Left lung (tissue), 10 donors: ENCODE results near the gene SCAMP2. TPM values are rescaled to one million over a fixed set of nuclear protein-coding genes. Genes with fewer than 3 reads are reported as not detected.
A peak's percentile ranks its signal among the peaks of the same experiment; 100 is the strongest.

Experiments used
- ATAC-seq: fragments of 200-7000 bp; cut with Tn5 transposase; one replicate; pipeline ENCODE4 v1.9.1; 2020; ENCODE audit warnings: moderate library complexity
- DNase-seq, 4 donors: peaks; one replicate each; pipeline ENCODE4 v3.0.0-alpha.2; 2013 to 2020
- H3K27ac ChIP-seq, 2 donors: fragments of 200-600 bp; sonication (generic) in 1 of 2; one replicate each; pipeline versions ENCODE4 v1.5.0 to v1.8.0; 2020 to 2021
- H3K27me3 ChIP-seq, 2 donors: fragments of 200-600 bp; sonication (generic) in 1 of 2; one replicate each; pipeline versions ENCODE4 v1.5.0 to v1.8.0; 2020 to 2021
- H3K36me3 ChIP-seq, 2 donors: fragments of 200-600 bp; sonication (generic) in 1 of 2; one replicate each; pipeline versions ENCODE4 v1.5.0 to v1.8.0; 2020 to 2021
- H3K4me1 ChIP-seq, 2 donors: fragments of 200-600 bp; one replicate each; pipeline ENCODE4 v1.8.0; 2021
- H3K4me3 ChIP-seq, 2 donors: fragments of 200-600 bp; sonication (generic) in 1 of 2; one replicate each; pipeline versions ENCODE4 v1.5.0 to v1.8.0; 2020 to 2021; ENCODE audit warnings: mild to moderate bottlenecking in 1 of 2
- H3K9me3 ChIP-seq, 2 donors: fragments of 200-600 bp; sonication (generic) in 1 of 2; one replicate each; pipeline versions ENCODE4 v1.5.0 to v1.8.0; 2020 to 2021
- CTCF ChIP-seq, 2 donors: fragments of 200-600 bp; sonication (generic) in 1 of 2; IDR thresholded peaks; one replicate each; pipeline versions ENCODE4 v1.5.0 to v1.8.0; 2021; ENCODE audit warnings: antibody characterized with exemption in 2 of 2
- intact Hi-C, 2 donors: fragments of 100-400 bp; cut with DNase I; formaldehyde crosslinking; loops; one replicate each; pipeline versions ENCODE4 v1.11.2 to v1.14.2; 2022
- microRNA-seq, 2 donors: library from miRNA; unstranded; fragments of <30 nt; microRNA quantifications; one replicate each; pipeline ENCODE4, GENCODE V29; 2019
- polyA plus RNA-seq, 6 donors: library from polyadenylated mRNA; unstranded; fragments of 120-200 nt; gene quantifications; one replicate each; pipeline ENCODE4 v1.2.1, GENCODE V29; 2013; ENCODE audit not compliant: insufficient read length in 6 of 6
- total RNA-seq, 2 donors: library from RNA; stranded (reverse); fragmentation: NEBNext Ultra II Directional; extraction: Animal tissue kit (Norgen Biotek cat#: 25700); gene quantifications; one replicate each; pipeline ENCODE4 v1.2.1, GENCODE V29; 2021
- donor health status: DM: no; HTN: yes; CAD: no.
- donor health status: DM: no; HTN: no; CAD: no.

SCAMP2 gene
- total and polyA plus RNA-seq, 8 donors, result 42.8 to 138 (median 48.0) TPM

GRCh38 chr15:74798388-74799254 is 74.5 kb downstream of the SCAMP2 start:
- intact Hi-C loops, result no loop called here
- no peak for TF ChIP-seq CTCF (IDR thresholded peaks at IDR 0.05)
- Histone ChIP-seq H3K4me3 (no peak overlapping the region), H3K27me3 (no peaks in the 10 kb centered on the region), H3K27ac (peak overlapping the region in 1 of 2 donors; percentile 66), H3K4me1 (peaks cover 7 to 55% of the 10 kb centered on the region in 2 donors), H3K36me3 (peaks cover 0 to 69% of the 10 kb centered on the region in 2 donors), H3K9me3 (no peaks in the 10 kb centered on the region)
- DNase-seq (peak in 1 of 4 donors; percentile 70), ATAC-seq (no peak)

- ATAC-seq, result no peak
- no peak for TF ChIP-seq CTCF (IDR thresholded peaks at IDR 0.05)
- peaks cover 8 to 81% of the 10 kb centered on the region in 2 donors for H3K4me1 ChIP-seq
Measured at GRCh38 chr15:74795966-74796625, 77.1 kb downstream of the SCAMP2 start.

GRCh38 chr15:74794970-74795349 is 78.2 kb downstream of the SCAMP2 start:
- H3K4me1 ChIP-seq, result peaks cover 17 to 82% of the 10 kb centered on the region in 2 donors

More at GRCh38 chr15:74795966-74796625, 77.1 kb downstream of the SCAMP2 start:
- Histone ChIP-seq H3K27me3 (no peaks in the 10 kb centered on the region), H3K27ac (no peak overlapping the region), H3K9me3 (no peaks in the 10 kb centered on the region), H3K36me3 (peaks cover 0 to 44% of the 10 kb centered on the region in 2 donors), H3K4me3 (no peak overlapping the region)
- DNase-seq, result peak in 1 of 4 donors; percentile 34
- intact Hi-C loops, result no loop called here

GRCh38 chr15:74794248-74794969 is 78.8 kb downstream of the SCAMP2 start:
- peaks cover 0 to 29% of the 10 kb centered on the region in 2 donors for H3K36me3 ChIP-seq
- no peak for TF ChIP-seq CTCF (IDR thresholded peaks at IDR 0.05)
- DNase-seq, result peak in 1 of 4 donors; percentile 16
- intact Hi-C loops, result no loop called here
- peaks cover 17 to 82% of the 10 kb centered on the region in 2 donors for H3K4me1 ChIP-seq
- H3K9me3 ChIP-seq, result no peaks in the 10 kb centered on the region
- H3K27me3 ChIP-seq, result no peaks in the 10 kb centered on the region
- ATAC-seq, result no peak
- H3K27ac ChIP-seq, result peak overlapping the region in 1 of 2 donors; percentile 23
- no peak overlapping the region for H3K4me3 ChIP-seq

More at GRCh38 chr15:74794970-74795349, 78.2 kb downstream of the SCAMP2 start:
- peaks cover 0 to 34% of the 10 kb centered on the region in 2 donors for H3K36me3 ChIP-seq
- no peaks in the 10 kb centered on the region for H3K9me3 ChIP-seq
- TF ChIP-seq CTCF (IDR thresholded peaks at IDR 0.05), result no peak
- peak overlapping the region in 1 of 2 donors; percentile 23 for H3K27ac ChIP-seq
- ATAC-seq (no peak), DNase-seq (peak in 1 of 4 donors; percentile 31)
- H3K4me3 ChIP-seq, result no peak overlapping the region
- no peaks in the 10 kb centered on the region for H3K27me3 ChIP-seq
- intact Hi-C loops, result no loop called here

Small RNA genes within 50 kb of the gene (microRNA-seq; reads per million reads assigned to microRNA genes)
- gene MIR6882, result 1.8 to 1.9 reads per million in 2 donors

Other genes with a start within 250 kb of the SCAMP2 start
- gene EDC3, start 177.3 kb downstream of the SCAMP2 start, total RNA-seq, result 10 to 100 TPM; 27.9 to 28.0 TPM
- 10 to 100 TPM; 34.9 to 43.6 (median 37.4) TPM for gene EDC3, start 177.3 kb downstream of the SCAMP2 start, polyA plus RNA-seq
- gene CYP1A1, start 147.8 kb downstream of the SCAMP2 start, total RNA-seq, result not detected
- gene CYP1A1, start 147.8 kb downstream of the SCAMP2 start, polyA plus RNA-seq, result 1 to 10 TPM in 2 of 6 donors, under 1 TPM in 4; 0.31 to 1.4 (median 0.86) TPM
- gene CYP1A2, start 124.5 kb downstream of the SCAMP2 start, total RNA-seq, result under 1 TPM in 1 of 2 donors, not detected in 1; 0.15 TPM
- under 1 TPM; 0.21 to 0.58 (median 0.35) TPM for gene CYP1A2, start 124.5 kb downstream of the SCAMP2 start, polyA plus RNA-seq
- 100 to 1,000 TPM in 1 of 2 donors, 10 to 100 TPM in 1; 52.3 to 101 TPM for gene CSK, start 91.3 kb downstream of the SCAMP2 start, total RNA-seq
- 10 to 100 TPM; 41.5 to 55.9 (median 48.3) TPM for gene CSK, start 91.3 kb downstream of the SCAMP2 start, polyA plus RNA-seq
- under 1 TPM in 1 of 2 donors, not detected in 1; 0.39 TPM for gene LMAN1L, start 60.5 kb downstream of the SCAMP2 start, total RNA-seq
- gene LMAN1L, start 60.5 kb downstream of the SCAMP2 start, polyA plus RNA-seq, result under 1 TPM in 2 of 6 donors, not detected in 4; 0.08 to 0.32 TPM
- not detected for gene CPLX3, start 46.7 kb downstream of the SCAMP2 start, total RNA-seq
- gene CPLX3, start 46.7 kb downstream of the SCAMP2 start, polyA plus RNA-seq, result under 1 TPM in 1 of 6 donors, not detected in 5; 0.14 TPM
- 10 to 100 TPM; 37.4 to 45.1 TPM for gene ULK3, start 30.2 kb downstream of the SCAMP2 start, total RNA-seq
- 10 to 100 TPM; 27.3 to 44.8 (median 34.9) TPM for gene ULK3, start 30.2 kb downstream of the SCAMP2 start, polyA plus RNA-seq
- 10 to 100 TPM; 27.8 to 30.7 TPM for gene MPI, start 16.7 kb upstream of the SCAMP2 start, total RNA-seq
- 10 to 100 TPM; 60.3 to 69.8 (median 61.1) TPM for gene MPI, start 16.7 kb upstream of the SCAMP2 start, polyA plus RNA-seq
- 10 to 100 TPM; 66.0 to 84.7 TPM for gene FAM219B, start 33.5 kb upstream of the SCAMP2 start, total RNA-seq
- 10 to 100 TPM; 59.2 to 63.2 (median 60.3) TPM for gene FAM219B, start 33.5 kb upstream of the SCAMP2 start, polyA plus RNA-seq
- 100 to 1,000 TPM; 170 TPM for gene COX5A, start 64.7 kb upstream of the SCAMP2 start, total RNA-seq
- 100 to 1,000 TPM; 112 to 131 (median 127) TPM for gene COX5A, start 64.7 kb upstream of the SCAMP2 start, polyA plus RNA-seq
- gene RPP25, start 83.4 kb upstream of the SCAMP2 start, total RNA-seq, result 10 to 100 TPM; 13.8 to 14.1 TPM
- gene RPP25, start 83.4 kb upstream of the SCAMP2 start, polyA plus RNA-seq, result 1 to 10 TPM; 4.0 to 9.5 (median 6.0) TPM
- gene SCAMP5, start 122.2 kb upstream of the SCAMP2 start, total RNA-seq, result 10 to 100 TPM in 1 of 2 donors, 1 to 10 TPM in 1; 1.9 to 20.1 TPM
- 10 to 100 TPM; 12.7 to 31.3 (median 13.8) TPM for gene SCAMP5, start 122.2 kb upstream of the SCAMP2 start, polyA plus RNA-seq
- 10 to 100 TPM; 13.2 to 14.1 TPM for gene PPCDC, start 150.2 kb upstream of the SCAMP2 start, total RNA-seq
- 10 to 100 TPM in 4 of 6 donors, 1 to 10 TPM in 2; 9.4 to 19.0 (median 11.6) TPM for gene PPCDC, start 150.2 kb upstream of the SCAMP2 start, polyA plus RNA-seq